ENCODE measurements around the gene PHACTR1.
"Not testable (repeated sequence)": the region's sequence is repeated elsewhere in the genome, so short reads cannot be mapped to it uniquely, and the experiment has no call there.

Gene PHACTR1

DNA sequence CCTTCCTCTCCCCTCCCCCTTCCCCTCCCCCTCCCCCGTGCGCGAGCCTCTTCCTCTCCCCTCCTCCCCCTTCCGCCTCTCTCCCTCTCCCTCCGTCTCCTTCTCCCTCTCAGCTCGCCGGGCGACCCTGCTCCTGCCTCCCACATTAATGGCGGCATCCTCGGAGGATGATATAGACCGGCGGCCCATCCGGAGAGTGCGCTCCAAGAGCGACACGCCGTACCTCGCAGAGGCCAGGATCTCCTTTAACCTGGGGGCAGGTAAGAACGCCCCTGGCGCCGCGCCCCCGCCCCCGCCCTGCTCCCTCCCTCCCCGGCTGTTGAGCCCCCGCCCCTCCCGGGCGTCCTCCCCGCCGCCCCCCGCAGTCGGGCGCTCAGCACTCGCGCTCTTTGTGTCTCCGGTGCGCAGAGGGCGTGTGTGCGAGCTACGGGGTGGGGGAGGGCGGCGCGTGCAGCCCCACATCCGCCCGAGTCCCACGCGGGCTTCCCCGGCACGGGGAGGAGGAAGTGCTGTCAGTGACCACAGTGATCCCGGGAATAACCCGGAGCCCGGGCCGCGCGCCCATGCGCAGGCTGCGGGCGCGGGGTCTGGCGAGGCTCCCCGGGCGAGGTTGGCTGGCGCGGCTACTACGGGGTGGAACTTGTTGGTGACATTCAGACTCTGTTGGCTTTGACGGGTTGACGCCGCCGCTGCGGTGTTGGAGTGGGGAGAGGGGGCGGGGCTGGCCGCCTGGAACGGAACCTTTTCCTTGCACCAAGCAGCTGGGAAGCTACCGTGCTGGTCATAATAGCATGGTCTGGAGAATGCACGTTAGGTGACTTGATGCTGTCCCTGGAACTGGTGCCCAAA lies 33.2 kb downstream of the PHACTR1 start:
- DNase-seq (ENCODE audit: low read depth) = no peak

DNA sequence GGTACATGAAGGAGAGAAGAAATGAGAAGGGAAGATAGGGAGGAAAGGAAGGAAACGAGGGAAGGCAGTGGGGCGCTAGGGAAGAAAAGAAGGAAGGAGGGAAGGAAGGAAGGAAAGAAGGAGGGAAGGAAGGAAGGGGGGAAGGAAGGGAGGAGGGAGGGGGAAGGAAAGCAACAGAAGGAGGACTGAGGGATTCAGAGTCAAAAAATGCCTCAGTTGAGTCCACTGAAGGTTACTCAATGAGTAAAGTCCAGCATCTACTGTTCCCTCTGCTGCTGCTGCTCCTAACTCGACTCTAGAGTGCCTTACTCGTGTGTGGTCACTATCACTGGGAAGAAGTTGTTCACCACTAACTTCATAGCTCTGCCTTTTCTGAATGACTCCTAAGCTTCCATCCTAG lies 33.8 kb downstream of the PHACTR1 start:
- DNase-seq (ENCODE audit: low read depth) = no peak

DNA sequence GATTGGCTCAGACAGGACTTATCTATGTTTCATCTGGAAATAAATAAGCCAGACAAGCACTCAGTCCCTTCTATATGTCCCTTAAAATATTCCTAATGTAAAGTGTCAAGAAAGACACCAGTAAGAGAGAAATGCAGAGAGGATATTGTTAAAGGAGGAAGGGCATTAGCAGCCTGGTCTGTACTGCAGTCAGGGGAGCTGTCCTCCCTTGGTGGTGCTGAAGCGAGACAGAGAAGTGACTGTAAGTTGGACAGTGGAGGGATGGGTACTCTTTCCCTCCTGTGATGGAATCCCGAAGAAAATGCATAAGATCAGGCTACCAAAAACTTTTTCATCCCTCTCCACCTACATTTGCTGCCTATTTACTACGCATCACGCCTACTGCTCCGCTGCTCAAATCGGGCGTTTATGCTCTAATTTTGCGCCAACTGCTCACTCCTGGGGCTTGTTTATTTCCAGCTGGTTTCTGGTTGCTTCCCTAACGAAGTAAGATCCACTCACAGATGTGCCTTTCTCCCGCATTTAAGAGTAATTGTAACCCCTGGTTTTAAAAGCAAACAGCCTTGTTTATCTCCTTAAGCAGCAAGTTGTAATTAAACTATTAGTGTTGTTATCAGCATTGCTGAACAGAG lies 35.2 kb downstream of the PHACTR1 start:
- no peak for DNase-seq (ENCODE audit: low read depth)

DNA sequence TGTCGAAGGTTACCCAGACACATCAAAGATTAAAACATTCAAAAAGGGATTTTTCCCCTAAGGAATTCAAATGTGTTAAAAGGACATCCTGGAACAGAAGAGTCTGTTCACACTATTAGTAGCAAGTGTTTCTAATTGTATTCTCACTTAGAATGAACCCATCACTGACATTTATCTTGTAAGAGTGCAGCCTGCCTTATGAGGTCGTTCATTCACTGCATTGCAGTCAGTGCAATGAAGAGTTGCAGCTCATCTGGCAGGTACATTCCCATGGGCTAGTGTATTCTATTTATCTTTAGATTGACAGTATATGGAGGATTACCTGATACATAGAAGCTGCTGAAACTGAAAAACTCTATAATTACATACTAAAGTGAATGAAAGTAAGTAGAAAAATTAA lies 36.5 kb downstream of the PHACTR1 start:
- no peak for DNase-seq (ENCODE audit: low read depth)

DNA sequence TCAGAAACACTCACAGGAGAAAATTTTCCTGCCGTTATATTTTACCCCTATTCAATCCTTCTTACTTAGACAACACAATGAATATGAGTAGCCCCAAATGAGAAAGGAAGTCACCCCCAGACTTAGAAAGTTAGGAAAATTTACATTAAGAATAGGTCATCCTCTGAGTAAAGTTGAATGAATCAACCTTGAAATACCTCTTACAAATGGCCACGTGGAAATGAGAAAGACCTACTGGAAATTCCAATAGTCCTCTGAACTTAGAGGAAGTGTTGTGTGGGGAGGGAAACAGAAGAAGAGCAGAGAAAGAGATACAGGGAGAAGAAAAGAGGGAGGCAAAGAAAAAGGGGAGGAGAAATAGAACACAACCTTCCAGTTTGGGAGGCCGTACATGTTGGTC lies 43.7 kb downstream of the PHACTR1 start:
- no peak for DNase-seq (ENCODE audit: low read depth)

DNA sequence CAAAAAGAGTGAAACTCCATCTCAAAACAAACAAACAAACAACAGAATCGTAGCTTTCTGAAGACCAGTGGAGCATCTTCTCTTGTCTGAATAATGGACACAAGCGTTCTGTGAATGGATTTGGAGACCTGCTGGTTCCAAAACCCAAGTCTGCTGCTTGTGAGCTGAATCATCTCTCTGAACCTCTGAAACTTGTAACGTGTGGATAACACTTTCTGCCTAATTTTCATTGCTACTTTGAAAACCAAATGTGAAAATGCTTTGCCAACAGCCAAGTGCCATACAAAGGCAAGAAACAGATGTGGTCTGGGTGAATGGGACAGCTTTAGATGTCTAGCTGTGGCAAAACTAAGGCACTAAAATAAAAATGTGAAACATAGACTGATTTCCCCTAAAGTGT lies 44.3 kb downstream of the PHACTR1 start:
- no peak for DNase-seq (ENCODE audit: low read depth)

DNA sequence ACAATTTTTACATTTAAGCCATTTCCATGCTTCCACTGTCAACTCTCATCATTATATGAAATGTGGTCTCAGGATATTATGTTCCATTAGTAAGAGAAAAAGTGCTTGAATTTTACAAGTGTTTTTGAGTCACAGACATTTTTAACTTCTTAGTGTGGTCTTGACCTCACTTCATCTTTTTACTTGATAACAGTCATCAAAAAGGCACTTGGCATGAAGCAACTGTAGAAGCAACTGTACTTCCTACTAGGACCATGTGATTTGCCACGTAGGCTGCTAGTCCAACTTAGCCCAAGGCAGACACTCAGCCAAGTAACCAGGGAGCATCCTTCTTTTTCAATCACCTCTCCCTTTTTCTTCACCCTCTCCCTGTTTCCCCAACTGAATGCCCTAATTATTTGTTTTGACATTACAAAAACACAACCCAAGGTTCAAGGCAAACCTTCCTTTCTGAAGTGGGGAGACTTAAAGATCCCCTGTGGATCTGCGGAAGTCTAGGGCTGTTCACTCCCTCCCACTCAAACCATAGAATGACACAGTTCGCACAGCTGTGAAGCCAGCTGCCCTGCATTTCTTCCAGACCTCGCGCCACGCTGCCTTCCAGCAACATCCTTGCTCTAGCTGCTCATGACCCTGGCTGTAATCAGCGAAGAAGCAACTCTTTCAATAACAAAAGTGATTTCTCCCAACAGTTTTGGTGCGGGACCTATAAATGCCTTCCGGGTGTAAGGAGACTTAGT lies 45.0 kb downstream of the PHACTR1 start:
- DNase-seq (ENCODE audit: low read depth) = no peak

DNA sequence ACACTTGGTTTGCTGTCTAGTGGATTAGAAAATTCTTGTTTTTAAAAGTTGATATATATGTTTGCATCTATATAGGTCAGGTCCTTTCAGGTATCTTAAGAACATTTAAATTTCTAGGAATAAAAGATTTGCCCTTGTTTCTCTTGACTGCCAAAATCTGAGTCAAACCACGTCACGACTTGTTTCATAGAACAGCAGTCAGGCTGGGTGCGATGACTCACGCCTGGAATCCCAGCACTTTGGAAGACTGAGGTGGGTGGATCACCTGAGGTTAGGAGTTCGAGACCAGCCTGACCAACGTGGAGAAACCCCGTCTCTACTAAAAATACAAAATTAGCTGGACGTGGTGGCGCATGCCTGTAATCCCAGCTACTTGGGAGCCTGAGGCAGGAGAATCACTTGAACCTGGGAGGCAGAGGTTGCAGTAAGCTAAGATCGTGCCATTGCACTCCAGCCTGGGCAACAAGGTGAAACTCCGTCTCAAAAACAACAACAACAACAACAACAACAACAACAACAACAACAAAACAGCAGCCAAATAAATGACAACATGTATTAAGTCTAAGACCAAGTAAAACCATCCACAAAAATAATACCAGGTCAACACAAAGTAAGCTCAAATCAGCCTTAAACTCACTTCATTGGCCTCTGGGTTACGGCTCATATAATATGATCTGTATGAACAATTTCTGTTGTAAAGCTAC lies 46.3 kb downstream of the PHACTR1 start:
- DNase-seq (ENCODE audit: low read depth) = not testable (repeated sequence)

DNA sequence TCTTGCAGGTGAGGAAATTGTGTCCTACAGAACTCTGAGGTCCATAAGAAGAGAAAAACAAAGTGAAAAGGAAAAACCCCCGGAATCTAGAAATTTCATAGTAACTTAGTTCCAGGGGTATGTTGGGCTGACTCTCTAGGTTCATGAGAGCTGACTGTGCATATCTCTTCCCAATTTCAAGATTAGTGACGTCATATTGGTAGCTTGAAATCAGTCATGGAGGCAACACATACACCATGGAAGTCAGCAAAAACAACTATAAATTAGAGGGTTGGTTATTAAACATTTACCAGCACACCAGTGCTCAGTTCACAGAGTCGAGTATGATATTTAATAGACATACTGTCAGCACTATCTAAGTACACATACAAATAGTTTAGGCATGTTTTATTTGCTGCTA lies 49.8 kb downstream of the PHACTR1 start:
- DNase-seq (ENCODE audit: low read depth) = no peak

DNA sequence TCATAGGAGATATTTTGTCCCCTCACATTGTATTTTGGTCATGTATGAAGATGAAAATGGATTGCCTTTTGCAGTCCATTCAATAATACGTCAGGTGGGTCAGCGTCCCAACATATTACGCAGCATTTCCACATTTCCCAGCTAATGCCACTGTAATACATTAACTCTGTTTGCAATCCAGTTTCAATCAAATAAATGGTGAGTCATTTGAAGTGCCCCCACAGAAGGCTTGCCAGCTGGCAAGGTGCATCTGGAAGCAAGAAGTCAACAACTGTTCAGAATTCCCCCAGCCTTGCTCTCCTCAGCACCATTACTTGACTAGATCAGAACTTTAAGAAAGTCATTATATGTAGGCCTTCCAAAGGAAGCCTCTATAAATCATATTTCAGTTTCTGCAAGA lies 50.4 kb downstream of the PHACTR1 start:
- DNase-seq (ENCODE audit: low read depth) = no peak

DNA sequence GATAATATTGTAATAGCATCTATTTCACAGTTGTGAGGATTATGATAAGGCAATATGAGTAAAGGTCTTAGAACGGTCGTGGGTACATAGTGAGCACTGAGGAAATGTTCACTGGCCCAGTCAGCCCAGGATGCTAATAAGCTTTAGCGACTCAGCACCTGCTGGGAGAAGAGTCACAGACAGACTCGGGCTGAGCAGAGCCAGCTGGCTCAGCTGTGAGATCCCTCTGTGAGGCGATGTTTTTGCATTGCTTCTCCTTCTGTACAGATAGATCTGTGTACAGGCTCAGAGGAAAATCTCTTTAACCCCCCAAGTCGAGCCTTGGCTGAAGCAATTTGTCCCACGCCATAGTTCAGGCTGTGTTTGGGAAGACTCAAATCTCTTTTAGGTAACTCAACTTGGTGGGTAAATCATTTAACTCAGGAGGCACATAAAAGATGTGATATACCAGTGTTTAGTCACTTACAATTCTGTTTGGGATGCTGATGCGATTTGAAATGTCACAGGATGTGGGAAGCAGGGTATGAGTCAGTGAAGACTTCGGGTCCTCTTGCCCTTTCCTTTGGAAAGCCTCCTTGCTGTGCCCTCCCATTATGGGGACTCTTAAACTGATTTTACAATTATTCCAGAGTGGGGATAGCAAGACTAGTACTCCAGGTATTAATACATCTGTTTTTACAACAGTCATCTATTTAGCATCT lies 53.1 kb downstream of the PHACTR1 start:
- no peak for DNase-seq (ENCODE audit: low read depth)

DNA sequence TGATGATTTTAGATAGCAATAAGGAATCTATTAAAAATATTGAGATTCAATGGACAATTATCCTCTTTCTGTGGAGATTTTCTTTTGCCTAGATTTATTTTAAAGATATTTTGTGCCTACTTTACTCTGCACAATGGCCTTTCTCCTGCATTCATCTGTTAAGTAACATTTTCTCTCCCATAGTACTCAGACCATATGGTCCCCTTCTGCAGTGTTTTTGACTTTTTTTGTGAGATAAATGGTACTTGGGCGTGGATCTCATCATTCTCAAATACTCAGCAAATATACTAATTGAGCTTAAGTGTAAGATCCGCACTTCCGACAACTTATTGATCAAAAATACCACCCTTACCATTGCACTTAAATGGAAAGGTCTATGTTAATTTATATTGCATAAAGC lies 55.8 kb downstream of the PHACTR1 start:
- DNase-seq (ENCODE audit: low read depth) = no peak

DNA sequence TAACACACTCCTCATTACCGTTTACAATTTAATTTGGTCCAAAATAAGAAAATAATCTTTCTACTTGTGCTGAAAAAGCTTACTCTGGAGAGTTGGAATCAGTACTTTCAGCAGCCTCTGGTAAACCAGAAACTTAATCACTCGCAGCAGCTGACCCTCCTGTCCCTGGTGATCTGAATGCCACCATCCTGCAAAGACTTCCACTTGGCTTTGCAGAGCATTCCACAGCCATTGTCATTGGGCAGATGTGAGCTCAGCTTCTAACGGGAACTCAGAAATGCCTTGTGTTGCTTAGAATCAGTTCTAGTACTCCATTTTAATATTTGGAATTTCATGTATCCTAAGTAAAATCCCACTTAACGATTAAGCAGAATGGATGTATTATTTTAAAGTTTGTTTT lies 59.7 kb downstream of the PHACTR1 start:
- no peak for DNase-seq (ENCODE audit: low read depth)

DNA sequence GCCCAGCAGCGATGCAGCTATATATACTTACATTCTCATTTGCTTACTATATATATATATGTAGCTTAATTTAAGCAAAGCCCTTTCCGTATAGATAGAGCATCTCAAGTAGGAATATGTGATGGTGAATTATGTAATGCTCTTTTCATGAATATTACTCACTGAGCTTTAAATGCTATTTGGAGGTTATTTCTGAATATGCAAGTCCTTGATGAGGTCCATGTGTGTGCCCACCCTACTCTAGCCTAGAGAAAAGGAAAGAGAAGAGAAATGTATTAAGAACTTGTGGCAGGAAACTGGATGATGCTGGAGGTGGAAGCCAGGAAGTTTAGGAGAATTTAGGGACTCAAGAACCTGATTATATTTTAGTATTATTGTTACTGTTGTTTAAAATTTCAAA lies 63.2 kb downstream of the PHACTR1 start:
- no peak for DNase-seq (ENCODE audit: low read depth)

DNA sequence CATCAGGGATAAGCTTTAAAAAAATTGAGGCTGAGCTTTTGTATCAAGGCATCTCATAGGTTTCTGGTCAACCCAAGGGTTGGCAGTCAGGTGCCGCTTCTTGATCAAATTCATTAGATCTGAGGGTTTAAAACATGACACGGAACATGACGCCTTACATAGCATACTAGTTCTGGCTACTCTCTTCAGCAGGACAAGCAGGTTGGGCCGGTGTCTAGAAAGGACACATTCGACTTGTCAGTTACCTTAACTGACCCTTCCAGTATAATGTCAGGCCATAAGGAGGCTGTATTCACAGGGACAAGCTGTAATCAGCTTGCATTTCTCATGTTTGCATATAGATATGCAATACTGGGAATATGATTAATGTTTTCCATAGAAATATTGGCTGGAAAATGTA lies 65.6 kb downstream of the PHACTR1 start:
- DNase-seq (ENCODE audit: low read depth) = no peak

DNA sequence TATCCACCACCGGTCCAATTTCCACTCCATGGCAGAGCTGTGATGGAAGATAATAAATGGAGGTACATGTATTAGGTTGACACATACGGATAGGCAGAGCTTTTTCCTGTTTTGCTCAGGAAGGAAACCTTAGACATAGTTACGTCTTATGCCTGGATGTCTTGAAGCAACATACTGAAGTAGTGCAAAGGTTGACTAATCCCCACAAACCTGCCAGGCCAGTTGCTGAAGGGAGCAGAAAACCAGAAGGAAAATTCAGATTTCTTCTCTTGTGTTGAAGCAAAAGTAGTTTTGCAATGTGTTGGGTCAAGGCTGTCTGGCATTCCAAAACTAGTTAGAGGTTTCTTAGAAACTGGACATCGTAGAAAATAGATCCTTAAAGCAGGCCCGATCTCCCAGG lies 68.7 kb downstream of the PHACTR1 start:
- no peak for DNase-seq (ENCODE audit: low read depth)

DNA sequence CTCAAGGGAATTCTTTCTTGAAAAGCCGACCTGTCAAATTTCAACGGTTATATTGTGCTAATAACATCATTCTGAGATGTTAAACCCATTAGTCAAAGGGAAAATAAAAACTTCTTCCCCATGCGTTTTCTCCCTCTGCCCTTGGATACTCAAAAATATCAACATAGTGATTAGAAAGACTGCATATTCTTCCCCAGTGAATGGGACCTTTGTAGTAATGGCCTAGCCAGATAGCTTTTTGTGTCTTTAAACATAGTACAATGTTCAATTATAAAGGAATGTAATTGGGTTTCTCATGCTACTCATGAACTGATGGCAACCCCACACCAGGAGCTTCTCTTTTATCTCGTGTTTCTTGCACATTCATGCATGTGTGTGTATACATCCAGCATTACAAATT lies 69.4 kb downstream of the PHACTR1 start:
- DNase-seq (ENCODE audit: low read depth) = no peak

DNA sequence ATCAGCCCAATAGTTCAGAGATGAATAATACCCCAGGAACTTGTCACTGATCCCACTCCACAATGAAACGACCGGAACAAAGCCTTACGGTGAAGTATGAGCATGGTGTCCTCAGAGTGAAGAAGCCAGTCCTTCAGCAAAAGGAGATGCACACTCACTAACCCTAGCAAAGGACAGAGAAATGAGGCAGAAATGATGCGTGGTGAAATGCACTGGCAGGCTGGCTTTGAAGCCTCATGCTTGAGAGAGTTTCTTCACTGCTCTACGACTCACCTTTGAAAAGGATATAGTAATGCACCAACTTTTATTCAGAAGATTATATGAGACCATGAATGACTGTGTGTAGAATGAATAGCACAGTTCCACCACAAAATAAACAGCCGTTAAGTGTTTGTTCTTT lies 74.8 kb downstream of the PHACTR1 start:
- no peak for DNase-seq (ENCODE audit: low read depth)

DNA sequence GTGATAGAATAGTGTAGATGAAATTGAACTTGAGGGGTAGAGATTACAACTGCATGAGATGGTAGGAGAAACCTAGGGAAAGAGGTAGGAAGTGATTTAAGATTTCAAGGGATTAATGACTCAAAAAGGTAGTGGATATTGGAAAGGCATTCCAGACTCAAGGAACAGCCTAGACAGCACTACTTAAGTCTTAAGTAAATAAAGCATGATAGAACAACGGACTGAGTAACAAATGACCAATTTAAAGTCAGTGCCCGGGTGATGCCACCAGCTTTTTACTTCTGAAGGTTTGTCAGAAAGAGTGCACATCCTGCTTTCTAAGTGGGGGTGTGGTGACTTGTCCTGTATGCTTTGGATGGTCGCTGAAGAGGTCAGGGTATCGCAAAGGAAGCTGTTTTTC lies 81.8 kb downstream of the PHACTR1 start:
- DNase-seq (ENCODE audit: low read depth) = no peak

DNA sequence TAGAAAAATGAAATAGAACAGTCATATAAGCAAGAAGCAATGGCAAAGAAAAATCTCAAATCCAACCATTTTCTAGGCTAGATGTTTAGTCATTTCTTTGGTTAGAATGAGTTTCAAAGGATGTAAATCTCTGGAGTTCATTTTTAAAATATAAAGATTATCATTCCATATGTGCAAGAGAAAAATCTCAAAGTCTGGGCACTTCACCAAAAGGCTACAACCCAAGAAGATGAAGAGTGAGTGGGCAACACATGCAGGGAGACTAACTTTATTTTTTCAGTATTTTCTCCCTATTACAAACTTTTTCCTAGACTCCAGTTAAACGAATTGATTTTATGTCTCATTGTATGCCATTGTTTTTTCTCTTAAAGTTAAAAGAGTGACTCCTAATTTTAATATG lies 83.6 kb downstream of the PHACTR1 start:
- no peak for DNase-seq (ENCODE audit: low read depth)

DNA sequence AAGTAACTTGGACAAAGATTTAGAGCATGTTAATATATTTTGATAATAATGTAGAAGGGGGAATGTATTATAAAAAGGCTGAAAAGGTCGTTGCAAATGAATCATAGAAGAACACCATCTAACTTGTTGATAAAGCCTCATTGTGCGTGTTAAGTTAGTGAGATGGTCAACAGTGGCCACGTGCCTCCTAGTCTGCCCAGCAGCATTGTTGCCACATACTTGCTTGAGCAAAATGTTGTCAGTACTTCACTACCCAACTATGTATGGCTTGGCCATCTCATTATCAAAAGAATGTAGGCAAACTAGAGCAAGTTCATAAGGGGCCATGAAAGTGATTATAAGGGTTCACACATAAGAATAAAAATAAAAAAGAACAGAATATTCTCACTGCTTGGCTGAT lies 84.6 kb downstream of the PHACTR1 start:
- DNase-seq (ENCODE audit: low read depth) = no peak

DNA sequence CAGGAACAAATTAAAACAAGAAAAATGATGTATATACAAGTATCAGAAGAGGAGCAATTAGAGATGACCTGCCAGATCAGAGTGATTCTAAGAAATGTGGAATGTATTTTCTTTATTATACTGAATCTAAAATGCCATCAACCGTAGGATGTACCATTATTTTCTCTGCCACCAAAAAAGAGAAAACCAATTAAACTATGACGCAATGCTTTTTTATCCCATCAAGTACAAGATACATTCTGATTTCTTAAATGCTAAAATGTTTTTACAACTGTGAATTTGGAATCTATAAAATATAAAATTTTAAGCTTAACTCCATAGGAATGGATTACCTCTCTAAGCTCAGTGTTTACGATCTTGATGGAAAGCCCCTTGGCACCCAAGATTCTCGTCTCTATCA lies 85.9 kb downstream of the PHACTR1 start:
- DNase-seq (ENCODE audit: low read depth) = no peak

Data from stimulated activated CD8-positive, alpha-beta memory T cell treated with anti-CD3 and anti-CD28 coated beads, Interleukin-15, amount 100 ng/mL, for 24 hours (primary cell).